SK-N-SH (cell line): ENCODE data around the gene ARHGAP23. TPM values are rescaled to one million over a fixed set of nuclear protein-coding genes. Genes with fewer than 3 reads are reported as not detected.

Experiments used
- CTCF ChIA-PET: fragments of 300-600, 350-600 bp; formaldehyde crosslinking; extraction: SDS; loops from one replicate; lab custom pipeline; 2021; lab: Yijun Ruan, JAX
- POLR2A ChIA-PET: fragments of 350-600 bp; sonication (Branson Sonifier 250); formaldehyde crosslinking; extraction: SDS; loops from one replicate; lab custom pipeline; 2020; ENCODE audit warnings: antibody characterized with exemption, inconsistent platforms; lab: Yijun Ruan, JAX
- DNase-seq: peaks from one replicate; pipeline ENCODE4 v3.0.0; 2012
- H2AFZ ChIP-seq: fragments of 200-600 bp; sonication (generic); 2 replicates; pipeline ENCODE4 v1.8.1; 2016; ENCODE audit warnings: antibody characterized with exemption, mild to moderate bottlenecking, low read depth
- H3F3A ChIP-seq: fragments of 200-600 bp; sonication (generic); replicated peaks from 2 replicates; pipeline ENCODE3; 2016; ENCODE audit warnings: antibody characterized with exemption, mild to moderate bottlenecking; ENCODE audit not compliant: insufficient read depth
- H3K27ac ChIP-seq, 2 experiments: fragments of 200-500 bp in 1 of 2; fragments of 200-600 bp in 1 of 2; sonication (Bioruptor generic) in 1 of 2; sonication (generic), shearing (Covaris generic) in 1 of 2; 2 replicates each; pipeline versions ENCODE4 v1.5.1 to v1.6.1; 2014 to 2016; ENCODE audit warnings: low read depth in 2 of 2, inconsistent platforms in 1 of 2, low read length in 1 of 2, mild to moderate bottlenecking in 1 of 2, mixed read lengths in 1 of 2
- H3K27me3 ChIP-seq: fragments of 200-600 bp; sonication (generic), shearing (Covaris generic); 2 replicates; pipeline ENCODE4 v1.6.1; 2016; ENCODE audit warnings: mixed run types; ENCODE audit not compliant: insufficient read depth
- H3K36me3 ChIP-seq, 2 experiments: fragments of 200-500 bp in 1 of 2; fragments of 200-600 bp in 1 of 2; sonication (Bioruptor generic) in 1 of 2; sonication (generic) in 1 of 2; replicated peaks in 1 of 2; 2 replicates each; pipeline versions ENCODE3 to v1.5.1; 2014 to 2016; ENCODE audit warnings: low read length in 1 of 2, mild to moderate bottlenecking in 1 of 2; ENCODE audit not compliant: insufficient read depth in 2 of 2, control insufficient read depth in 1 of 2
- H3K4me1 ChIP-seq, 2 experiments: fragments of 200-500 bp in 1 of 2; fragments of 200-600 bp in 1 of 2; sonication (Bioruptor generic) in 1 of 2; sonication (generic), shearing (Covaris generic) in 1 of 2; 2 replicates each; pipeline versions ENCODE4 v1.5.1 to v1.6.1; 2014 to 2016; ENCODE audit warnings: low read depth in 1 of 2, low read length in 1 of 2, mixed run types in 1 of 2; ENCODE audit not compliant: insufficient read depth in 2 of 2, control insufficient read depth in 1 of 2
- H3K4me2 ChIP-seq: fragments of 200-600 bp; sonication (generic), shearing (Covaris generic); 2 replicates; pipeline ENCODE4 v1.6.1; 2017; ENCODE audit warnings: mixed run types
- H3K4me3 ChIP-seq, 2 experiments: fragments of 200-500 bp in 1 of 2; fragments of 200-600 bp in 1 of 2; sonication (Bioruptor generic) in 1 of 2; sonication (generic), shearing (Covaris generic) in 1 of 2; 2 replicates each; pipeline versions ENCODE4 v1.5.1 to v1.8.1; 2014 to 2016; ENCODE audit warnings: low read depth in 2 of 2, inconsistent platforms in 1 of 2, low read length in 1 of 2, mild to moderate bottlenecking in 1 of 2, mixed read lengths in 1 of 2, moderate library complexity in 1 of 2
- H3K79me2 ChIP-seq: fragments of 200-600 bp; sonication (generic); 2 replicates; pipeline ENCODE4 v1.8.1; 2017; ENCODE audit warnings: mild to moderate bottlenecking; ENCODE audit not compliant: insufficient read depth
- H3K9ac ChIP-seq: fragments of 200-600 bp; sonication (generic); 2 replicates; pipeline ENCODE4 v1.6.1; 2017; ENCODE audit warnings: mixed run types
- H3K9me2 ChIP-seq: fragments of 200-600 bp; sonication (generic); 2 replicates; pipeline ENCODE4 v1.6.1; 2017; ENCODE audit warnings: mixed run types
- H3K9me3 ChIP-seq: fragments of 200-600 bp; sonication (generic); 2 replicates; pipeline ENCODE4 v1.6.1; 2017; ENCODE audit warnings: mixed run types, mild to moderate bottlenecking, moderate library complexity
- H4K20me1 ChIP-seq: fragments of 200-600 bp; sonication (generic); 2 replicates; pipeline ENCODE4 v1.6.1; 2017; ENCODE audit warnings: mild to moderate bottlenecking, mixed run types; ENCODE audit not compliant: insufficient read depth
- CHD2 ChIP-seq: fragments of 150-350 bp; IDR thresholded peaks from 2 replicates; pipeline ENCODE4 v1.6.1; 2018; ENCODE audit warnings: low read length; ENCODE audit not compliant: partially characterized antibody
- ELF1 ChIP-seq: IDR thresholded peaks from 2 replicates; pipeline ENCODE4 v1.4.0; 2012
- EP300 ChIP-seq, 2 experiments: IDR thresholded peaks; 2 replicates each; pipeline versions ENCODE4 v1.4.0 to v1.6.1; 2012; ENCODE audit warnings: borderline replicate concordance in 1 of 2, low read depth in 1 of 2, low read length in 1 of 2
- EZH2phosphoT487 ChIP-seq: fragments of 200-600 bp; sonication (generic); IDR thresholded peaks from 2 replicates; pipeline ENCODE4 v1.6.1; 2017; ENCODE audit warnings: low read depth, mixed run types, mild to moderate bottlenecking, antibody characterized with exemption, moderate library complexity, borderline replicate concordance
- FOXJ3 ChIP-seq: sonication (generic); formaldehyde crosslinking; IDR thresholded peaks from 2 replicates; pipeline ENCODE4 v1.5.1; 2020; ENCODE audit warnings: mild to moderate bottlenecking, missing genetic modification reagents
- FOXM1 ChIP-seq: IDR thresholded peaks from 2 replicates; pipeline ENCODE4 v1.4.0; 2012; ENCODE audit warnings: low read depth, mild to moderate bottlenecking
- GABPA ChIP-seq: IDR thresholded peaks from 2 replicates; pipeline ENCODE4 v1.4.0; 2012; ENCODE audit warnings: low read depth, mild to moderate bottlenecking
- GATA2 ChIP-seq: sonication (generic); formaldehyde crosslinking; IDR thresholded peaks from 2 replicates; pipeline ENCODE4 v1.5.0; 2020; ENCODE audit warnings: mild to moderate bottlenecking, missing genetic modification reagents
- MEF2A ChIP-seq: IDR thresholded peaks from 2 replicates; pipeline ENCODE4 v1.4.0; 2012; ENCODE audit warnings: low read depth, borderline replicate concordance
- MXI1 ChIP-seq: IDR thresholded peaks from 2 replicates; pipeline ENCODE4 v1.6.1; 2012; ENCODE audit warnings: mild to moderate bottlenecking, low read depth, low read length, improper control_type of control experiment
- NFIC ChIP-seq: IDR thresholded peaks from 2 replicates; pipeline ENCODE4 v1.4.0; 2012; ENCODE audit warnings: borderline replicate concordance
- POLR2AphosphoS5 ChIP-seq: IDR thresholded peaks from 2 replicates; pipeline ENCODE4 v1.6.1; 2012; ENCODE audit warnings: low read depth, low read length
- RAD21 ChIP-seq: IDR thresholded peaks from 2 replicates; pipeline ENCODE4 v1.6.1; 2012; ENCODE audit warnings: mild to moderate bottlenecking, low read length
- RCOR1 ChIP-seq: fragments of 150-350 bp; IDR thresholded peaks from 2 replicates; pipeline ENCODE4 v1.6.1; 2017; ENCODE audit warnings: antibody characterized with exemption, low read length
- RXRA ChIP-seq: IDR thresholded peaks from 2 replicates; pipeline ENCODE4 v1.4.0; 2012; ENCODE audit warnings: low read depth, mild to moderate bottlenecking, borderline replicate concordance
- SIN3A ChIP-seq: IDR thresholded peaks from 2 replicates; pipeline ENCODE4 v1.6.1; 2012; ENCODE audit warnings: low read depth, mild to moderate bottlenecking, low read length, moderate library complexity, borderline replicate concordance
- SMC3 ChIP-seq: IDR thresholded peaks from 2 replicates; pipeline ENCODE4 v1.6.1; 2012; ENCODE audit warnings: low read depth, low read length, improper control_type of control experiment
- TAF1 ChIP-seq: IDR thresholded peaks from 2 replicates; pipeline ENCODE4 v1.6.1; 2012; ENCODE audit warnings: low read depth, mild to moderate bottlenecking, low read length, moderate library complexity, borderline replicate concordance
- TCF12 ChIP-seq: IDR thresholded peaks from 2 replicates; pipeline ENCODE4 v1.4.0; 2012
- WGBS: methylation state at CpG from one replicate; pipeline ENCODE4 v1.1.6; 2017; ENCODE audit warnings: low lambda C conversion rate; 5-methylcytosine and 5-hydroxymethylcytosine counted together
- polyA plus RNA-seq, 3 experiments: library from polyadenylated mRNA; depleted of rRNA; stranded (reverse); fragments of >200 nt; gene quantifications; 2 replicates each; pipeline ENCODE4 v1.2.3, GENCODE V29; 2012
- TF ChIP-seq, protein P1 (sequence below): fragments of 150-350 bp; IDR thresholded peaks from 2 replicates; pipeline ENCODE4 v1.6.1; 2017; ENCODE audit warnings: antibody characterized with exemption, low read length, low read depth, borderline replicate concordance
- TF ChIP-seq, protein P2 (sequence below): IDR thresholded peaks from 2 replicates; pipeline ENCODE4 v1.6.1; 2012; ENCODE audit warnings: mild to moderate bottlenecking, low read depth, low read length, moderate library complexity
- TF ChIP-seq, protein P3 (sequence below): IDR thresholded peaks from 2 replicates; pipeline ENCODE4 v1.4.0; 2012; ENCODE audit warnings: low read depth, borderline replicate concordance
- TF ChIP-seq, protein P4 (sequence below): IDR thresholded peaks from 2 replicates; pipeline ENCODE4 v1.4.0; 2012; ENCODE audit warnings: low read depth, borderline replicate concordance
- TF ChIP-seq, protein P5 (sequence below): fragments of 200-600 bp; sonication (generic); IDR thresholded peaks from 2 replicates; pipeline ENCODE4 v1.6.1; 2017; ENCODE audit warnings: antibody characterized with exemption, mild to moderate bottlenecking, moderate library complexity

Gene ARHGAP23
- polyA plus RNA-seq, 1 of the 3 experiments (the other 2 are of a cell fraction) = 19.2 TPM

DNA sequence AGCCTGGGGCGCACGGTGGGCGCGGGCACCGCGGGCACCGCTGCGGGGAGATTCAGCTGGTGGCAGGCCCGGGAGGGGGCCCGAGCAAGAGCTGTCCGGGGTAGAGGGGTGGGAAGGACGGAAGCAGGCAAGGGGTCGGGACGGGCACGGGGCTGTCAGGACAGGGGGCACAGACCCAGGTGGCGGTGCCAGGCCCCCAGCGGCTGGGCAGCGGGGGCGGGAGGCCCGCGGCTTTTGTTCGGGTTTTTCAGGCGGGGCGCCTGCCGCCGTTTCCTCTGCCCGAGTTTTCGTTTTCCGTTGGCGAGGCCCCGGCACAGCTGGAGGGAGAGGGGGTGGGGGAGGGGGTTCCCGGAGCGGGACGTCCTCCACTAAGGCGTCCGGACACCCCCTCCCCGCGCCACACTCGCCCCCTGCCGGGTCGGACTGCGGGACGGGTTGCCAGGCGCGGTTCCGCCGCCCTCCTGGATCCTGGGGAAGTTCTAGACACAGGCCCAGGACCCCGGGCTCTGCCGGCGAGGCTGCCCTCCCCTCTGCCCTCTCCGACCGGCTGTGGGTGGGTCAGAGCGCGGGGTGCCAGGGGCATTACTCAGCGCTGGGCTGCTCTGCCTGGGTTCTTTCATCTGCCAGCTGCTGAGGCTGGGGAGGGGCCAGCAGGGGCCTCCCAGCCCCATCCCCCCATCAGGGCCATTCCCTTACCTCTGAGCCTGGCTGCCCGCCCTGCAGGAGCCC lies 543 bp downstream of the ARHGAP23 start:
- Histone ChIP-seq H3K9ac (peak overlapping the region; percentile 86), H3K9me3 (no peaks in the 10 kb centered on the region), H3K27me3 (no peaks in the 10 kb centered on the region), H3K9me2 (no peaks in the 10 kb centered on the region), H3K4me2 (peak overlapping the region; percentile 97), H3K79me2 (peaks cover 74% of the 10 kb centered on the region), H3K27ac (peak overlapping the region; percentile 29 to 85; a peak in 3 of 4 replicates), H3K4me1 (peaks cover 10 to 25% of the 10 kb centered on the region in 2 experiments; a peak in 2 of 4 replicates), H3F3A (peaks cover under 1% of the 10 kb centered on the region), H4K20me1 (peaks cover 47% of the 10 kb centered on the region), H2AFZ (0 out of 2 replicates have a peak overlapping the region, but pooled peaks have one; percentile 61), H3K36me3 (no peaks in the 10 kb centered on the region), H3K4me3 (peak overlapping the region; percentile 70 to 81)
- ChIA-PET CTCF (interaction anchor here (0.7 to 13.3 kb wide), 10 partner anchors 10 to 238 kb away, joined by 3 to 146 read pairs (median 4); no protein-coding TSS in a partner anchor), POLR2A (no interaction called here)
- WGBS = 0% methylated on average over 18 of the region's 56 CpGs
- DNase-seq = peak; percentile 66
- TF ChIP-seq EZH2phosphoT487 (no peak), TAF1 (0 out of 2 replicates have a peak, but pooled peaks have one; percentile 33), GATA2 (CRISPR knock-in tag) (no peak), CHD2 (no peak), POLR2AphosphoS5 (no peak; the same call in 1 of the 2 replicates), FOXM1 (no peak), MEF2A (no peak), NFIC (peak; percentile 51; the same call in 1 of the 2 replicates), GABPA (no peak), SMC3 (no peak), ELF1 (no peak), RAD21 (no peak), RCOR1 (no peak), TCF12 (peak; percentile 95), SIN3A (0 out of 2 replicates have a peak, but pooled peaks have one; percentile 35), FOXJ3 (no peak), MXI1 (no peak), EP300 (IDR thresholded peaks at IDR 0.05; ENCODE audit: borderline replicate concordance in 1 of 2, low read depth in 1 of 2, low read length in 1 of 2) (peak in 1 of 2 experiments; percentile 64; a peak in 1 of 4 replicates), RXRA (peak; percentile 49; the same call in 1 of the 2 replicates)
- TF ChIP-seq, protein P1, sequence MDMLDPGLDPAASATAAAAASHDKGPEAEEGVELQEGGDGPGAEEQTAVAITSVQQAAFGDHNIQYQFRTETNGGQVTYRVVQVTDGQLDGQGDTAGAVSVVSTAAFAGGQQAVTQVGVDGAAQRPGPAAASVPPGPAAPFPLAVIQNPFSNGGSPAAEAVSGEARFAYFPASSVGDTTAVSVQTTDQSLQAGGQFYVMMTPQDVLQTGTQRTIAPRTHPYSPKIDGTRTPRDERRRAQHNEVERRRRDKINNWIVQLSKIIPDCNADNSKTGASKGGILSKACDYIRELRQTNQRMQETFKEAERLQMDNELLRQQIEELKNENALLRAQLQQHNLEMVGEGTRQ = no peak
- TF ChIP-seq, protein P2, sequence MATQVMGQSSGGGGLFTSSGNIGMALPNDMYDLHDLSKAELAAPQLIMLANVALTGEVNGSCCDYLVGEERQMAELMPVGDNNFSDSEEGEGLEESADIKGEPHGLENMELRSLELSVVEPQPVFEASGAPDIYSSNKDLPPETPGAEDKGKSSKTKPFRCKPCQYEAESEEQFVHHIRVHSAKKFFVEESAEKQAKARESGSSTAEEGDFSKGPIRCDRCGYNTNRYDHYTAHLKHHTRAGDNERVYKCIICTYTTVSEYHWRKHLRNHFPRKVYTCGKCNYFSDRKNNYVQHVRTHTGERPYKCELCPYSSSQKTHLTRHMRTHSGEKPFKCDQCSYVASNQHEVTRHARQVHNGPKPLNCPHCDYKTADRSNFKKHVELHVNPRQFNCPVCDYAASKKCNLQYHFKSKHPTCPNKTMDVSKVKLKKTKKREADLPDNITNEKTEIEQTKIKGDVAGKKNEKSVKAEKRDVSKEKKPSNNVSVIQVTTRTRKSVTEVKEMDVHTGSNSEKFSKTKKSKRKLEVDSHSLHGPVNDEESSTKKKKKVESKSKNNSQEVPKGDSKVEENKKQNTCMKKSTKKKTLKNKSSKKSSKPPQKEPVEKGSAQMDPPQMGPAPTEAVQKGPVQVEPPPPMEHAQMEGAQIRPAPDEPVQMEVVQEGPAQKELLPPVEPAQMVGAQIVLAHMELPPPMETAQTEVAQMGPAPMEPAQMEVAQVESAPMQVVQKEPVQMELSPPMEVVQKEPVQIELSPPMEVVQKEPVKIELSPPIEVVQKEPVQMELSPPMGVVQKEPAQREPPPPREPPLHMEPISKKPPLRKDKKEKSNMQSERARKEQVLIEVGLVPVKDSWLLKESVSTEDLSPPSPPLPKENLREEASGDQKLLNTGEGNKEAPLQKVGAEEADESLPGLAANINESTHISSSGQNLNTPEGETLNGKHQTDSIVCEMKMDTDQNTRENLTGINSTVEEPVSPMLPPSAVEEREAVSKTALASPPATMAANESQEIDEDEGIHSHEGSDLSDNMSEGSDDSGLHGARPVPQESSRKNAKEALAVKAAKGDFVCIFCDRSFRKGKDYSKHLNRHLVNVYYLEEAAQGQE = no peak
- TF ChIP-seq, protein P3, sequence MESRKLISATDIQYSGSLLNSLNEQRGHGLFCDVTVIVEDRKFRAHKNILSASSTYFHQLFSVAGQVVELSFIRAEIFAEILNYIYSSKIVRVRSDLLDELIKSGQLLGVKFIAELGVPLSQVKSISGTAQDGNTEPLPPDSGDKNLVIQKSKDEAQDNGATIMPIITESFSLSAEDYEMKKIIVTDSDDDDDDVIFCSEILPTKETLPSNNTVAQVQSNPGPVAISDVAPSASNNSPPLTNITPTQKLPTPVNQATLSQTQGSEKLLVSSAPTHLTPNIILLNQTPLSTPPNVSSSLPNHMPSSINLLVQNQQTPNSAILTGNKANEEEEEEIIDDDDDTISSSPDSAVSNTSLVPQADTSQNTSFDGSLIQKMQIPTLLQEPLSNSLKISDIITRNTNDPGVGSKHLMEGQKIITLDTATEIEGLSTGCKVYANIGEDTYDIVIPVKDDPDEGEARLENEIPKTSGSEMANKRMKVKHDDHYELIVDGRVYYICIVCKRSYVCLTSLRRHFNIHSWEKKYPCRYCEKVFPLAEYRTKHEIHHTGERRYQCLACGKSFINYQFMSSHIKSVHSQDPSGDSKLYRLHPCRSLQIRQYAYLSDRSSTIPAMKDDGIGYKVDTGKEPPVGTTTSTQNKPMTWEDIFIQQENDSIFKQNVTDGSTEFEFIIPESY = no peak
- TF ChIP-seq, protein P4, sequence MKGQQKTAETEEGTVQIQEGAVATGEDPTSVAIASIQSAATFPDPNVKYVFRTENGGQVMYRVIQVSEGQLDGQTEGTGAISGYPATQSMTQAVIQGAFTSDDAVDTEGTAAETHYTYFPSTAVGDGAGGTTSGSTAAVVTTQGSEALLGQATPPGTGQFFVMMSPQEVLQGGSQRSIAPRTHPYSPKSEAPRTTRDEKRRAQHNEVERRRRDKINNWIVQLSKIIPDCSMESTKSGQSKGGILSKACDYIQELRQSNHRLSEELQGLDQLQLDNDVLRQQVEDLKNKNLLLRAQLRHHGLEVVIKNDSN = no peak
- TF ChIP-seq, protein P5, sequence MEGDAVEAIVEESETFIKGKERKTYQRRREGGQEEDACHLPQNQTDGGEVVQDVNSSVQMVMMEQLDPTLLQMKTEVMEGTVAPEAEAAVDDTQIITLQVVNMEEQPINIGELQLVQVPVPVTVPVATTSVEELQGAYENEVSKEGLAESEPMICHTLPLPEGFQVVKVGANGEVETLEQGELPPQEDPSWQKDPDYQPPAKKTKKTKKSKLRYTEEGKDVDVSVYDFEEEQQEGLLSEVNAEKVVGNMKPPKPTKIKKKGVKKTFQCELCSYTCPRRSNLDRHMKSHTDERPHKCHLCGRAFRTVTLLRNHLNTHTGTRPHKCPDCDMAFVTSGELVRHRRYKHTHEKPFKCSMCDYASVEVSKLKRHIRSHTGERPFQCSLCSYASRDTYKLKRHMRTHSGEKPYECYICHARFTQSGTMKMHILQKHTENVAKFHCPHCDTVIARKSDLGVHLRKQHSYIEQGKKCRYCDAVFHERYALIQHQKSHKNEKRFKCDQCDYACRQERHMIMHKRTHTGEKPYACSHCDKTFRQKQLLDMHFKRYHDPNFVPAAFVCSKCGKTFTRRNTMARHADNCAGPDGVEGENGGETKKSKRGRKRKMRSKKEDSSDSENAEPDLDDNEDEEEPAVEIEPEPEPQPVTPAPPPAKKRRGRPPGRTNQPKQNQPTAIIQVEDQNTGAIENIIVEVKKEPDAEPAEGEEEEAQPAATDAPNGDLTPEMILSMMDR = no peak
